Measurements from ENCODE around the gene GATB.
"Not testable (repeated sequence)": the region's sequence is repeated elsewhere in the genome, so short reads cannot be mapped to it uniquely, and the experiment has no call there.

Gene GATB

DNA sequence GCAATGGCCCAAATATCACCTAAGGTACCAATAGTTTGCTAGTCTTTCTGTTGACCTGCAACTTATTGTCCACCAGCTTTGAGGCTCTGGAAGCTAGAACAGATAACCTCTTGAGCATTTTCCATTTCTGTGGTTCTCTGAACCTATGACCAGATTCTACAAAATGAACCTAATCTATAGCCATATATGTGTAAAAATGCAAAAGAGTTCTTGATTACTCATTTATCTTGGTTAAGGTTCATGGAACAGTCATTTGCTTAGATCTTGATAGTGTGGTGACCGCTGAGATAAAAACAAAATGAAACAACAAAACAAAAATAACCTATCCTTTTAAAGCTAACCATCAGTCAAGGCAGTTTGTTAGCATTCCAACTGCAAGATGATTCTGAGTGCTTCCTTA is 9.3 kb upstream of the GATB start:
- H3K4me1 Mint-ChIP-seq (ENCODE audit: low read depth) = no peaks in the 10 kb centered on the region
- no peaks in the 10 kb centered on the region for H3K36me3 Mint-ChIP-seq (ENCODE audit: low read depth)
- no peak for DNase-seq
- H3K27ac Mint-ChIP-seq = no peak overlapping the region
- H3K27me3 Mint-ChIP-seq = peaks cover 14% of the 10 kb centered on the region
- H3K4me3 Mint-ChIP-seq = no peak overlapping the region
- H3K9me3 Mint-ChIP-seq = peaks cover 10% of the 10 kb centered on the region

DNA sequence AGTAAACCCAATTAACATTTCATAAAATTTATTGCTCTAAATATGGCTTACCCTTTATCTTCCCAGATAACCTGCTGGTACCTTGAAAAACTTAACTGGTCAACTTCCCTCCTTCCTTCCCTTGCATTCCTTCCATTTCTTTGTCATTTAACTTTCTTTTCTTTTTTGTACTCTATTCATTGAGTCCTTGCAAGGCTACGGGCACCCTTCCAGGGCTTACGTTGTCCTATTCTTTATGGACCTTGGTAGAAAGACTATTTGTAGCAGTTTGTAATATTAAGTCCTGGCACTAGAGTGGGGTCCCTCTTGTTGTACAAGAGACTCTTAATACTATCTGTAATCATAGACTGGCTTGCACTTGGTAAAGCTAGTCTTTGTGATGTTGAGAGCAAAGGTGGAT is 8.0 kb upstream of the GATB start:
- H3K9me3 Mint-ChIP-seq = peaks cover 3% of the 10 kb centered on the region
- no peaks in the 10 kb centered on the region for H3K36me3 Mint-ChIP-seq (ENCODE audit: low read depth)
- H3K4me1 Mint-ChIP-seq (ENCODE audit: low read depth) = no peaks in the 10 kb centered on the region
- H3K27me3 Mint-ChIP-seq = peaks cover 14% of the 10 kb centered on the region
- H3K4me3 Mint-ChIP-seq = no peak overlapping the region
- DNase-seq = no peak
- H3K27ac Mint-ChIP-seq = no peak overlapping the region

DNA sequence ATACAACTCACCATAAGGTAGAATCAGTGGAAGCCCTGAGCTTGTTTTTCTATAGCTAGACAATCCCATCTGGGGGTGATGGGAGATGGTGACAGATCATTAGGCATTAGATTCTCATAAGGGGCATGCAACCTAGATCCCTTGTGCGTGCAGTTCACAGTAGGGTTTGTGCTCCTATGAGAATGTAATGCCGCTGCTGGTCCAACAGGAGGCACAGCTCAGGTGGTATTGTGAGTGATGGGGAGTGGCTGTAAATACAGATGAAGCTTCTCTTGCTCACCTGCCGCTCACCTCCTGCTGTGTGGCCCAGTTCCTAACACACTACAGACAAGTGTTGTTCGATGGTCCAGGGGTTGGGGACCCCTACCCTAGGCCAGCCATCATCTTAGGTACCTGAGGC is 5.9 kb upstream of the GATB start:
- H3K27ac Mint-ChIP-seq = no peak overlapping the region
- H3K4me1 Mint-ChIP-seq (ENCODE audit: low read depth) = peaks cover under 1% of the 10 kb centered on the region
- H3K9me3 Mint-ChIP-seq = no peaks in the 10 kb centered on the region
- no peaks in the 10 kb centered on the region for H3K36me3 Mint-ChIP-seq (ENCODE audit: low read depth)
- H3K4me3 Mint-ChIP-seq = no peak overlapping the region
- no peak for DNase-seq
- peaks cover 10% of the 10 kb centered on the region for H3K27me3 Mint-ChIP-seq

DNA sequence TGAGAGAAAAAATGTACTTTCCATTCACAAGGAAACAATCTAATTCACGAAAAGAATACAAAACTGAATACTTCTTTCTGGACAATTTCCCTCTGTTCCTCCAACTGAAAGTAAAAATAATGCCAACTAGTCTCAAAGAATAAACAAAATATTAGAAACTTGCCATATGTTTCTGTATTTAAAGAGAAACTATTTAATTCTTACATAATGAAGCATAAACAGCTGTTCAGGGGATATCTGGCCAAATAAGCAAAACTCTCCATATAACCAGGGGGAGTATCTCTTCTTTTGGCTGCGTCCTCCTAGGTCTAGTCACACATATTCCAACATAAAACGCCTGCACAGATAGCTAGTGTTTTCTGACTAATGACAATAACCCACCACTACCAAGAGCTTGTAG is 805 bp downstream of the GATB start:
- peak overlapping the region; percentile 94 for H3K4me3 Mint-ChIP-seq
- H3K4me1 Mint-ChIP-seq (ENCODE audit: low read depth) = peaks cover 17% of the 10 kb centered on the region
- peaks cover 37% of the 10 kb centered on the region for H3K36me3 Mint-ChIP-seq (ENCODE audit: low read depth)
- H3K9me3 Mint-ChIP-seq = no peaks in the 10 kb centered on the region
- no peaks in the 10 kb centered on the region for H3K27me3 Mint-ChIP-seq
- peak overlapping the region; percentile 98 for H3K27ac Mint-ChIP-seq
- DNase-seq = no peak

DNA sequence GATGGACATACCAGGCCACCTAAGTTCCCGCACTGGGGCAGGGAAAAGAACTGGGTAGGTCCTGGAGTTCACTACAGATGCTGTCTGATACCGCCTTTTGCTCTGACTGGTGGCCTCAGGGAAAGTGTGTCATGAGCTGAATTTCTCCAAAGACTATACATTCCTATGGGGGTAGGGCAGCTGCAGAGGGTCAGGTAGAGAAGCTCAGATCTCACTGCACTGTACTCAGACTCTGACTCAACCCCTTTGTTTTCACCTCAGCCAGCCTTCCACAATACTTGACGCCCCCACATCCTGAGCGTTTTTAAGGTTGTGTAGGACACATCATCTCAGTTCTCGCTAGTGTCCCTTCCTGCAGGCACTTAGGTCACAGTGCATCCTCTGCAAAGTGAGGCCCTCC is 7.8 kb downstream of the GATB start:
- Mint-ChIP-seq H3K4me3 (no peak overlapping the region), H3K4me1 (ENCODE audit: low read depth) (peaks cover 11% of the 10 kb centered on the region), H3K27me3 (no peaks in the 10 kb centered on the region), H3K36me3 (ENCODE audit: low read depth) (peaks cover 81% of the 10 kb centered on the region), H3K27ac (peak overlapping the region; percentile 17), H3K9me3 (no peaks in the 10 kb centered on the region)
- DNase-seq = no peak

DNA sequence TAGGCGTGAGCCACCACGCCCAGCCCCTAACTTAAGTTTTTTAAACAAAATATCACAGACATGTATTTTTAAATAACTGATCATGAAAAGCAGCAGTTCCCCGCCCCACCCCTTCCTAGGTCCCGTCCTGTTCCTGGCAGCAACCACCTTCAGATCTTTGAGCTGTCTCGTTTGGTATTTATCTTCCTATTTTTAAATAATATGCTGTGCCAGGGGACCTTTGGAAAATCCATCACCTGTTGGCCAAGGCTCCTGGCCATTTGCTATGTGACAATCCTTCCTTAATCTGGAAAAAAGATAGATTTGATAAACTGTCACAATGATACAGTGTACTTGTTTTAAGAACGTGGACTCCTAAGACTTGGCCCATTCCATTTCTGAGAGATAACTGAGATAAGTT is 10.7 kb downstream of the GATB start:
- Mint-ChIP-seq H3K4me1 (ENCODE audit: low read depth) (peaks cover 11% of the 10 kb centered on the region), H3K27ac (no peak overlapping the region), H3K36me3 (ENCODE audit: low read depth) (peaks cover 67% of the 10 kb centered on the region), H3K9me3 (no peaks in the 10 kb centered on the region), H3K27me3 (no peaks in the 10 kb centered on the region), H3K4me3 (no peak overlapping the region)
- no peak for DNase-seq

DNA sequence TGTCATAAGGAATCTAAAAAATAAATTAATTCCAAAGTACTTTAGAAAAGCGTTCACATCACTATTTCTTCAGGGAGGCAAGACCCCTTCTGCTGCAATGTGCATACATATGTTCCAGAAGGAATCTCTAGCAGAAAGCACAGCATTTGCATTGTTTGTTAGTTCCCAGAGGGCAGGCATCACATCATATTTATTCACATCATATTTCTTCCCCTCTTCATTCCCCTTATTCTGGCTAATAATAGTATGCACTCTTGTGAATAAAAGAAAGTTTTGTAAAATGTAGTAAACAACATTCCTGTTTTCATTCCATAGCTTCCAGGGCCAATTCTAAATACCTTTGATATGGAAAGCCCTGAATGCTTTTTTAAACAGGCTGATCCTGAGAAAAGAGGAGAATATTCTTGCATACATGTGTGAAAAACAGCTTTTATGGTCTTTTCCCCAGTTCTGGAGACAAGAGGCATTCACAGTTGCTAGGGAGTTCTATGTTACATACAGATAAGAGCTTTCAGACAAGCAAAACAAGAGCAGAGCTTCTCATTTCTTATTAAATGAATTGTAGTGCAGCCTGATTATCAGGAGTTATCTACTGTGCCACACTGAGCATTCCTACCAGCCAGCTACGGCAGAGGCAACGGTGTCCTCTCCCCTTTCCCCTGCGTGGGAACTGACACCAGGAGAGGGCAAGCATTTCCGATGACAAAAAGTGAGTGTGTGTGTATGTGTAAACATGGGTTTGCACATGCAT is 15.2 kb downstream of the GATB start:
- H3K27ac Mint-ChIP-seq = no peak overlapping the region
- H3K4me3 Mint-ChIP-seq = no peak overlapping the region
- H3K9me3 Mint-ChIP-seq = no peaks in the 10 kb centered on the region
- H3K27me3 Mint-ChIP-seq = no peaks in the 10 kb centered on the region
- H3K36me3 Mint-ChIP-seq (ENCODE audit: low read depth) = peaks cover 49% of the 10 kb centered on the region
- peaks cover 4% of the 10 kb centered on the region for H3K4me1 Mint-ChIP-seq (ENCODE audit: low read depth)
- no peak for DNase-seq

DNA sequence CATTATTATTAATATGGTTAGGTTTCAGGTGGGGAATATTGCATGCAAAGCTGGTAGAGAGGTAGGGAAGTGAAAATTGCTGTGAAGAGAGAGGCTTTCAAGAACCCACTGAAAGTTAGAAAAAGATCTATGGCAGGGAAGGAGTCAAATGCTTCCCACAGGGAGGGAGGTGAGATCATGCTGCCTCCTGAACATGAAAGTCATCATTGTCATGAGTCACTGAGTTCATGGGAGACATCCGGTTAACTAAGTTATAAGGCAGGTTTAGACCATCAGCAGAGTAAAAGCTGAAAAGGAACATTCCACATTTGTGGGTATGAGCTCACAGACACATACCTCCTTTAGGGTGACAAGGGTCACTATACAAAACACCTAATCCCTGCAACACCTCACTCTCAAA is 16.2 kb downstream of the GATB start:
- Mint-ChIP-seq H3K27ac (no peak overlapping the region), H3K36me3 (ENCODE audit: low read depth) (peaks cover 49% of the 10 kb centered on the region), H3K4me1 (ENCODE audit: low read depth) (peaks cover 4% of the 10 kb centered on the region), H3K9me3 (no peaks in the 10 kb centered on the region), H3K27me3 (no peaks in the 10 kb centered on the region), H3K4me3 (no peak overlapping the region)
- no peak for DNase-seq

DNA sequence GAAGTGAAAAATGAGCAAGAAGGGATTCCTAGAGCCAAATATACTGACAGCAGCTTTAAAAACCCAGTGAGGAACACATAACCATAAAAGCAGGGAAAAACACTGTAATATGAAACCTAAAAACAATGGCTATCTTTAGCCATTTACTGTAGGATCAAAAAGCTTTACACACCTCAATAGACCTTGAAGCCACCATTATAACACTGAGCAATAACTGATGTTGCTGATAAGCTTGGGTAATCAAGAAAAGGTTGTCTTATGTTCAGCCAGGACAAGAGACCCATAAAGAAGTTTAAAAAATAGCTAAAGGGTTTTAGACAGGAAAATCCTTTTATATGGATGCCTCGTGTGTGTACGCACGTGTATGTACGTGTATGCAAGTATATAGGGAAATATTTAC is 16.9 kb downstream of the GATB start:
- Mint-ChIP-seq H3K9me3 (no peaks in the 10 kb centered on the region), H3K27me3 (no peaks in the 10 kb centered on the region), H3K36me3 (ENCODE audit: low read depth) (peaks cover 55% of the 10 kb centered on the region), H3K4me3 (no peak overlapping the region), H3K27ac (no peak overlapping the region), H3K4me1 (ENCODE audit: low read depth) (peaks cover 4% of the 10 kb centered on the region)
- no peak for DNase-seq

DNA sequence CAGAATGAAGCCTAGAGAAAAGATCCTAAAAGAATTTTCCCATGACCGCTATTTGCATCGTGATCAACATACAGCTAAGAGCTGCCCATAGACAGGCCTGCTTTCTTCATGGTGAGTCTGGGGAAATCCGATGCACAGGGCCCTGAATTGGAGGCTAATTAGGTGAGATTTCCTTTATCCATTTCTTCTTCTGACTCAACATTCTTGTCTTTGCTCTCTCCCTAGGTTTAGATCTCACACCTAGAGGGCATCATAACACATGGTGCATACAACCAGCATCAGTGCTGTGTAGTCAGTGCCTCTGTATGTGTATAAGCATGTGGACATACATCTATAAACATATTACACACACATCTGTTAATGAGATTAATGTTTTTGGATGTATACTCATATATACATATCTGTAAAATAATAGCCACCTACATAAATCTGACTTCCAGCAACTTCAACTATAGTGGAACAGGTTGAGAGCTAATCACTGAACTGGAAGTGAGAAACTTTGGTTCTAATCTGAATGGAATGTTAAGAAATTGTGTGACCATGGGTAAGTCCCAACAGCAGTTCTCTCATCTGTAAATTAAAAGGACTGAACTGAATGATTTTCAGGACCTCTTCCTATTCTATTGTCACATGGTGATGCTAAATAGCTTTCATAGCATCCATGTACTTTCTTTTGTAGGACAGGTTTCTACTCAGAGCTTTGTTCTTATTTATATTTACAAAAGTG is 17.5 kb downstream of the GATB start:
- Mint-ChIP-seq H3K9me3 (peaks cover under 1% of the 10 kb centered on the region), H3K4me1 (ENCODE audit: low read depth) (peaks cover 4% of the 10 kb centered on the region), H3K36me3 (ENCODE audit: low read depth) (peaks cover 58% of the 10 kb centered on the region), H3K27ac (no peak overlapping the region), H3K27me3 (no peaks in the 10 kb centered on the region), H3K4me3 (no peak overlapping the region)
- DNase-seq = no peak

DNA sequence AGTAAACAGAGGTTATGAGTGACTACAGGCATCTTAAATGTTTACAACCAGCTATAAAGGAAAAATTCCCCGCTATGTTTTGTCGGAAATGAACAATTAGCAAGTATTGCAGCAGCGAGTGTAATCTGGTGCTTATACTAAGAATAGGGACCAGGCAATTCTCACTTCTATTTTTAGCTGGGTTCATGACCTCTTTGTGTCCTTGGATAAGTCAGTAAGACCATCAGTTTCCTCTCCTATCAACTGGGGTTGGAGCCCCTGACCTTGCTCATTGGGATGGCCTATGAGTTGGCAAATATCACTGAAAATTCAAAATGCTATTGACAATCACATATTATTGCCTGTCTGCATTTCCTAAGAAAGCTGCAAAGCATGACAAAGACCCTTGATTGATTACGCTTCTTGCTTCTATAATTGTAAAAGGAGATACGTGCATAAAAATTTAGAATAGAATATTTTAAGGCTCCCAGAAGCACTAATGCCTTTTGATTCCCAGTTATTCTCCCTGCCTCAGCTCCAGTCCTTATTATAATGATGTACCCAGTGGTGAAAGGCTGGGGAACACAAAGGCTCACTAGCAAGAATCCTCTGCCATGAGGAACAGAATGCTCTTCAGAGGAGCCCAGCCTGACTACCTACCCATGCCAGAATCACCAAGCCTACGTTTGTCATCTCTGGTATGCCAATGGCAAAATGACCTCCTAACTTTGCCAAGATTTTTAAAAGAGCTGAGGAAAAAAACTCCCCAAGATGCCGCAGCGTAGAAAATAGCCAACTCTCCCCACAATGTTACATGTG is 21.9 kb downstream of the GATB start:
- no peak overlapping the region for H3K4me3 Mint-ChIP-seq
- no peaks in the 10 kb centered on the region for H3K4me1 Mint-ChIP-seq (ENCODE audit: low read depth)
- H3K27ac Mint-ChIP-seq = no peak overlapping the region
- no peaks in the 10 kb centered on the region for H3K27me3 Mint-ChIP-seq
- DNase-seq = no peak
- peaks cover 71% of the 10 kb centered on the region for H3K36me3 Mint-ChIP-seq (ENCODE audit: low read depth)
- peaks cover 24% of the 10 kb centered on the region for H3K9me3 Mint-ChIP-seq

DNA sequence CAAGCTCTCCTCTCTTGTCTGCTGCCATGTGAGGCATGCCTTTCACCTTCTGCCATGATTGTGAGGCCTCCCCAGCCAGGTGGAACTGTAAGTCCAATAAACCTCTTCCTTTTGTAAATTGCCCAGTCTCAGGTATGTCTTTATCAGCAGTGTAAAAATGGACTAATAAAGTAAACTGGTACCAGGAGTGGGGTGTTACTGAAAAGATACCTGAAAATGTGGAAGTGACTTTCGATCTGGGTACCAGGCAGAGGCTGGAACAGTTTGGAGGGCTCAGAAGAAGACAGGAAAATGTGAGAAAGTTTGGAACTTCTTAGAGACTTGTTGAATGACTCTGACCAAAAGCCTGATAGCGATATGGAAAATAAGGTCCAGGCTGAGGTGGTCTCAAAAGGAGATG is 24.0 kb downstream of the GATB start:
- H3K27ac Mint-ChIP-seq; H3K27me3 Mint-ChIP-seq; H3K4me3 Mint-ChIP-seq; H3K4me1 Mint-ChIP-seq (ENCODE audit: low read depth); DNase-seq: not testable (repeated sequence)
- peaks cover 67% of the 10 kb centered on the region for H3K36me3 Mint-ChIP-seq (ENCODE audit: low read depth)
- H3K9me3 Mint-ChIP-seq = peaks cover 24% of the 10 kb centered on the region

DNA sequence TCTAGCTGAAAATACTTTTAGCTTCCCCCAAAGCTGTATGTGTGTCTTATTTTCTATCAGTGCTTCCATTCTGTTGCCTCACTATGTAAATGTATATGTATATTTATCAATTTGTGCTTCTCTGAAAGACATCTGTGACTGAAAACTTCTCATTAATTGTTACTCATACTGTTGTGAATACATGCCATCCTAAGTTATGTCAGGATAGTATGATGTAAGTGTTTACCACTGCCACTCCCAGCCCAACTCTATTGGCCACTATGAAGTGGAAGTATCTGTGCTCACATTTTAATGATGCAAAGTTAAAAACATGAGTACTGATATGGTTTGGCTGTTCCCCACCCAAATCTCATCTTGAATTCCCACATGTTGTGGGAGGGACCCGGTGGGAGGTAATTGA is 24.4 kb downstream of the GATB start:
- Mint-ChIP-seq H3K27ac (no peak overlapping the region), H3K4me3 (no peak overlapping the region), H3K36me3 (ENCODE audit: low read depth) (peaks cover 62% of the 10 kb centered on the region), H3K9me3 (peaks cover 24% of the 10 kb centered on the region), H3K4me1 (ENCODE audit: low read depth) (no peaks in the 10 kb centered on the region), H3K27me3 (no peaks in the 10 kb centered on the region)
- DNase-seq = no peak

DNA sequence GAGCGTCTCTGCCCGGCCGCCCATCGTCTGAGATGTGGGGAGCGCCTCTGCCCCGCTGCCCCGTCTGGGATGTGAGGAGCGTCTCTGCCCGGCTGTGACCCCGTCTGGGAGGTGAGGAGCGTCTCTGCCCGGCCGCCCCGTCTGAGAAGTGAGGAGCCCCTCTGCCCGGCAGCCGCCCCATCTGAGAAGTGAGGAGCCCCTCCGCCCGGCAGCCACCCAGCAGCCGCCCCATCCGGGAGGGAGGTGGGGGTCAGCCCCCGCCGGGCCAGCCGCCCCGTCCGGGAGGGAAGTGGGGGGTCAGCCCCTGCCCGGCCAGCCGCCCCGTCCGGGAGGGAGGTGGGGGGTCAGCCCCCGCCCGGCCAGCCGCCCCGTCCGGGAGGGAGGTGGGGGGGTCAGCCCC is 29.1 kb downstream of the GATB start:
- H3K27me3 Mint-ChIP-seq; DNase-seq; H3K4me3 Mint-ChIP-seq; H3K27ac Mint-ChIP-seq; H3K4me1 Mint-ChIP-seq (ENCODE audit: low read depth); H3K9me3 Mint-ChIP-seq: not testable (repeated sequence)
- H3K36me3 Mint-ChIP-seq (ENCODE audit: low read depth) = peaks cover 24% of the 10 kb centered on the region

All from activated T-cell treated with anti-CD3 and anti-CD28 coated beads, Interleukin-2, amount 50 U/mL, for 24 hours (primary cell).